Measurements from ENCODE around the gene HAL.
A peak's percentile ranks its signal among the peaks of the same experiment; 100 is the strongest.

HAL gene

DNA sequence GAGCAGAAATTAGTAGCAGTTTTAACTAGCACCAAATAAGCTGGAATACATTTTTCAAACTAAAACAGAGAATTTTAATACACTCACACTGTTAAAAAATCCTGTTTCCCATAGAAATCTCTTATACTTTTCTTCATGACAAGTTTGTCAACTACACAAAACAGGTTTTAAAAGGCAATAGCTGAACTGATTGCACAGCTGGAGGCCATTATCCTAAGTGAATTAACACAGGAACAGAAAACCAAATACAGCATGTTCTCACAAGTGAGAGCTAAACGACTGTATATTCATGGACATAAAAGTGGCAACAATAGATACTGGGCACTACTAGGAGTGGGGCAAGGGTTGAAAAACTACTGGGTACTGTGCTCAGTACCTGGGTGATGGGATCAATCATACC lies 11.6 kb upstream of the HAL start:
- no peak for DNase-seq

- DNase-seq, result no peak
Measured at GRCh38 chr12:96006727-96007126, 10.6 kb upstream of the HAL start.

GRCh38 chr12:96000858-96001257 lies 4.7 kb upstream of the HAL start:
- DNase-seq, result no peak

GRCh38 chr12:95999484-95999883 lies 3.3 kb upstream of the HAL start:
- DNase-seq, result no peak

GRCh38 chr12:95998611-95999286 lies 2.6 kb upstream of the HAL start:
- DNase-seq, result peak; percentile 58

DNA sequence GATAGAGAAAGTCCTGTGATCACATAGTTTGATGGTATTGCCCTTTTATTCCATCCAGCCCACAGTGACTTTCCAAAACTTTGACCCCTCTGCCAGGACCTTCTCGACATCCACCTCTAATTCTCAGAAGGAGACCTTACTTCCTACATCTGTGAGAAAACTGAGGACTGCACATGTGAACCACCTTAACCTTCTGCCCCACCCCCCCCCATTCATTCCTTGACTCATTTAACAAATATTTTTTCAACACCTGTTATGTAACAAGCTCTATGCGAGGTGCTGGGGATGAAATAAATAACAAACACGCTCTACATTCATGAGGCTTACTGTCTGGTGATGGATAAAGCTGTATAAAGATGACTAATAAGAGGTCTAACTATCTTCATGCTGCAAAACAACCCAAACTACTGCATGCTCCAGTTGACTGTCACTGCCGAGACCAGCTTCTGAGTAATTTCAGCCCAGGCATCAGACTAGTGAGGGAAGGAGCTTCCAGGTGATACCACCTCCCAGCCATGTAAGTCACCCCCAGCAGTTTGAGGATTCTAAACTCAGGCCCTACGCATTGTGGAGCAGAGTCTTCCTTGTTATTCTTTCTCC lies 1.9 kb upstream of the HAL start:
- peak; percentile 4 for DNase-seq

- no peak for DNase-seq
Measured at GRCh38 chr12:95997276-95997675, 1.1 kb upstream of the HAL start.

GRCh38 chr12:95995238-95996031 lies 709 bp downstream of the HAL start:
- no peak for DNase-seq

GRCh38 chr12:95994476-95994875 lies 1.7 kb downstream of the HAL start:
- DNase-seq, result peak; percentile 11

DNA sequence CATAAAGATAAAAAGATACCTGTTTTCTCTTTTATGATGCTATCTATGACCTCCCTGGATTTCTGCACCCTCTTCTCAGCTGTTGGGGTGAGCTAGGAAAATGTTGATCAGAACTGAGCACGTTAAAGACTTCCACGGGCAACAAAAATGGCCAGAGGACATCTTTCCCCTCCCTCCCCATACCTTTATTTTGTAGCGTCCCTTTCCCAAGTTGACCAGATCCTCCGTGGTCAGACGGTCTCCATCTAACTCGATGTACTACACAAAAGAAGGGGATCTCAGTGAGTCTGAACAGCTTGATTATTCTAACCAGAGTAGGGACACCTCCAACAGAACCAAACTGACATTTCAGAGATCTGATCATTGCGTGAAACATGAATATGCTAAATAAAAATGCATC lies 2.2 kb downstream of the HAL start:
- DNase-seq, result no peak

DNA sequence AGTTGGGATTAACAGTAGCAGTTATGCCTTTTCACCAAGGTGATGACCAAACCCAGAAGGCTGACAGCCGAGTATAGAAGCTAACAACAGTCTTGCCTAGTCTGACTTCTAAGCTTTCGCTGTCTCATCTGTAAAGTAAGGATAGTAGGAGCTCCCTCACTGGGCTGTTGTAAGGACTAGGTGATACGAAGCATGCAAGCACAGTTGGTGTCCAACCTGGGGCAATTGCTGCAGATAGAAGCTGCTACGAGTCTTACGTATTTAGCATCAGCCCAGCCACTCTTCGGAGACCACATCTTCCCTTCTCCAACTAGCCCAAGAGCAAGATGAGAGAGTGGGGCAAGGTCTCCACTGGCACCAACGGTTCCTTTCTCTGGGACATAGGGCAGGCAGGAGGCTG lies 6.0 kb downstream of the HAL start:
- no peak for DNase-seq

DNA sequence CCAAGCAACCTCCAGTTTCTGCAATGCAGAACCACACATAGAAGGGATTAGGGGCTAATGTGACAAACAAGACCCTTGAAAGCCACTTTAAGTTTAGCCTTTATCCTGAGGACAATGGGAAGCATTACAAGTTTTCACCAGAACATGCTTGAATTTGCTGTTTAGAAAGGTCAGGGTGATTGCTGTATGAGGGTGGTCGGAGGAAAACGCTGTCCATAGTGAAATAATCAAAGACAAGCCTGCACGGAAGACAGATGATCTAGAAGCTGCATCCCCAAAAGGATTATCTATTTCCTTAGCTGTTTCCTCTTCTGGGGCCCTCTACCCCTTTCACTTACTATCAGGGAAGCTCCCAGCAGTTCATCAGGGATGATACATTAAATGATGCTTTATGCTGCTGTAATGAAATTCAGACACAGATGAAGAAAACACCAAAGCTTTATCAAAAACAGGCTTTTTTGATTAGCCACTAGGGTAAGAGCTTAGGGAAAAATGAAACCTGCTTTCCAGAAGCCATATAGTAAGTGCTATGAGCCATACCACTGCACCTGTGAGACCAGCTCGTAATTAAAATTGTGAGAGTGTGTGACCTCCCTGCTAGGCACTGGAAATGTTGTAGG lies 6.5 kb downstream of the HAL start:
- DNase-seq, result no peak

DNA sequence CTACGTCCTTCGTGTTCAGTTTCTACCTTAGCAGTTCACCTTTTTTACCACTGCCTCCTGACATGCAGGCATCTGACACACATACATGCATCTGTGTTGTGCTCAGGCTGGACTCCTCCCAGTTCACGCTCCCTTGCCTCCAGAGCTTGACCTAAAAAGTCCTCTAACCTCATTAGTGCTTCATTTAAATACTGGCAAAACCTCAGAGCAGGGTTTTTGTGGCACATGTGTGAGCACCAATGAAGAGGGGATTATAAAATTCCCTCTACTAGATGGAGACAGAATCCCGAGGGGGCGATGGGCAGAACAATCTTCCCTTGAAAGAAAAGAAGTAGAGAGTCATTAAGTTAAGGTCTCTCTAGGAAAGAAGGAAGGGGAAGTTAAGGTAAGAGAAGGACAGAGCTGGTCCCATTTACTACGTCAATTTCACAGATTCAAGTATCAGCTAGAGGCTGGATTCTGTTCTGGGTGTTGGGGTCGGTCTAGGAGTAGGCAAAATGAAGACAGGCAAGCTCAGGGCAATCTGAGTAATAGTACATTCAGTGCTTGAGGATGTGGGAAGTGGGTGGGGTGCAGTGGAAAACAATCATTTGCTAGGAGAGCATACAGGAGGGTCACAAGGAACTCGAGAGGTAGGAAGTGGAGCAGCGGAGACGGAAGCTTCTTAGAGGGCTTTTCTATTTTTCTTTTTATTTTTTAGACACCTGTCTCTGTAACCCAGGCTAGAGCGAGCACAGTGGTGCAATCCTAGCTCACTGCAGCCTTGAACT lies 7.5 kb downstream of the HAL start:
- no peak for DNase-seq

DNA sequence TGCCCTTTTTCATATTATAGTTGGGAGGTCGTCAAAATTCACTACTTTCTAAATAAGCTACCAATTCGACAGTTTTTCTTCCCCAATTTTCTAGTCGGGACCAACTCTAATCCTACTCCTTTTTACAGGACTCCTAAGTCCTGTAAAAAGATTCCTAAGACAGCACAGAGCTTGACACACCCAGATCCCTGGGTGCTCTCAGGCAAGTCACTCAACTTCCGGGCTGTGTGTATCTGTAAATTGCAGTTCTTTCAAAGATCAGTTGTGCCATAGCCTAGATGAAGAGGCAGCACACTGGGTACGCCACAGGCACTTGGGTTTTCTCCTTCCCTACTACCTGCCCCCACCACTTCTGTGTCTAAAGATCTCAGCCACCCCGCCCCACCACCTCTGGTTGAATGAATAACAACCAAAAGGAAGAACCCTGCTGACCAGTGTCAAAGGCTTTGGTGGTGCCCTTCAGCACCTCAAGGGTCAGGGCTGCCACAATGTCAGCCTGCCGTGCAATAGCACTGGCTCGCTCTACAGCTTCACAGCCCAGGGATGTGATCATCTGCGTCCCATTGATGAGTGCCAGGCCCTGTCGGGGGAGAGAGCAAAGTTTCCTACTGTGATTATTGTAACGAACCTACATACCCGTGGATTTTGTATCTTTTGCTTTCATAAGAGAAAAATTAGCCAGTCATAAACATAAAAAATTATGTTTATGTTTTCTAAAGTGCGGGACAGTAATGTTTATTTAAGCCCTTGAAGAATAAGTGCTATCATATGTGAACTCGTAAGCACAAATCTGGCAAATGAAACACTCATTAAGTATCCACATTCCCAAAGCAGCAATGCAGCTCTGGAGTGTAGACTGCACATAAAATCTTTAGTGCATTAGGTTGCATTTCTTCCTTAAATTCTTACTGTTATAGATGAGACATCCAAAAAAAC lies 9.2 kb downstream of the HAL start:
- no peak for DNase-seq

DNA sequence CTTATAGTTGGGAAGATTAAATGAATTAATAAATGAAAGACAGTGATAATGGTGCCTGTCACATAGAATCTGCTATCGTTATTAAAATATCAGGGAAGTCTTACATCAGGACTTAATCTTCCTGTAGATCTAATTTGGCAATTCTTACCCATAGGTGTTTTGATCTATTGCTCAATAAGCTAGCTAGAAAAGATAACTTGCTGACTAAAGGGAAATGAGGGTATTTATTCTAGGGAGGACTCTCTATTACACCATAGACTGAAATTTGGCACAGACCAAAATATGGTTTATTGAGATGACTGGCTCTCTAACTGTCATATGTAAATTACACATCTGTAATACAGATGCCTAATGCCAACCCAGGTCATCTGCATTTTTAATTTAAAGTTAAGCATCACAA lies 11.5 kb downstream of the HAL start:
- no peak for DNase-seq

DNA sequence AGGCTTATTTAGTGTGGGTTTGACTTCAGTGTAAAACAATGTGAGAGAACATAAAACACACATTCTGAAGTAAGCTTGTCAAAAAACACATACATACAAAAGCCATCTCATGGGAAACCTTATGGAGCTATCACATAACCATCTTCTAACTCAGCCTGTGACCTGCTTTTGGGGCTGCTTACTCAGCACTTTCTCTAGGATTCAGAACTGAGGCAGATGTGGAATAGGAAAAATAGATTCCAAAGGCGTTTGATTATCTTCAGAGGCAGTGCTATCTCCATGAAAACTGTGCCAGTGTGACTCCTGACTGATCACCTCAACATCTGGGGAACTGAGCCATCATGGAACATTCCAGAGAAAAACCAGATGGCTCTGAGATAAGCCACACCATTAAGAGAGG lies 13.5 kb downstream of the HAL start:
- DNase-seq, result no peak

DNA sequence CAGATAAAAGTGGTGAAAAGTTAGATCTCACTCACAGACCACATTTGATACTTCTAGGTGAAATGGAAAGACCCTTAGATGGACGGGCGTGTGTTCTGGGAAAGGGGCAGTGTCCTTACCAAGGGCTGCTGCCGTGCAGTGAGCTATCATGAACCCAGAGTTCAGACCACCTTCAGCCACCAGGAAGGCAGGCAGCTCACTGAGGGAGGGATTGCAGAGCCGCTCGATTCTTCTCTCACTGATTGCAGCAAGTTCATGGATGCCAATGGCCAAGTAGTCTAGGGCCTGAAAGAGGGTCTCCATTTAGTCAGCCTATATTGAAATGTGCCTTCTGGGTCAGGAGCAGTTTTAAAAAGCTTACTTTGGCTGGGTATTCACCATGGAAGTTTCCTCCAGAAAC lies 15.7 kb downstream of the HAL start:
- no peak for DNase-seq

- no peak for DNase-seq
Measured at GRCh38 chr12:95978774-95979173, 17.4 kb downstream of the HAL start.

GRCh38 chr12:95978351-95978750 lies 17.8 kb downstream of the HAL start:
- DNase-seq, result no peak

- no peak for DNase-seq
Measured at GRCh38 chr12:95977764-95978305, 18.3 kb downstream of the HAL start.

- DNase-seq, result peak; percentile 37
Measured at GRCh38 chr12:95976416-95976832, 19.7 kb downstream of the HAL start.

Measured in fibroblast of skin of back (primary cell).